ENCODE data around the gene CUX1. TPM values are rescaled to one million over a fixed set of nuclear protein-coding genes. Genes with fewer than 3 reads are reported as not detected.
"Not testable (repeated sequence)": the region's sequence is repeated elsewhere in the genome, so short reads cannot be mapped to it uniquely, and the experiment has no call there.

The CUX1 gene
- total RNA-seq, 4 donors from 2014 or later: 40.8 to 62.1 (median 43.8) TPM

GRCh38 chr7:101921061-101921460 lies 103.6 kb downstream of the CUX1 start:
- no peak for DNase-seq (ENCODE audit: low spot score in 2 of 2)
- WGBS, 2 donors: 94 to 98% methylated on average over 11 of the region's 11 CpGs
- intact Hi-C loops (cut with DNase I; ENCODE audit: low total_unique reads): no loop called here
- TF ChIP-seq POLR2A (IDR thresholded peaks at IDR 0.05) (no peak), CTCF (IDR thresholded peaks at IDR 0.05) (no peak)
- H3K4me3 ChIP-seq (ENCODE audit: low read depth, poor library complexity, severe bottlenecking): no peak overlapping the region

GRCh38 chr7:101921546-101922489 lies 104.4 kb downstream of the CUX1 start:
- H3K4me3 ChIP-seq (ENCODE audit: low read depth, poor library complexity, severe bottlenecking); intact Hi-C loops (cut with DNase I; ENCODE audit: low total_unique reads); DNase-seq (ENCODE audit: low spot score in 2 of 2): not testable (repeated sequence)
- 96% methylated on average over 14 of the region's 14 CpGs for WGBS, 2 donors

GRCh38 chr7:101922631-101923601 lies 105.5 kb downstream of the CUX1 start:
- intact Hi-C loops (cut with DNase I; ENCODE audit: low total_unique reads): no loop called here
- TF ChIP-seq CTCF (IDR thresholded peaks at IDR 0.05) (no peak), POLR2A (IDR thresholded peaks at IDR 0.05) (no peak)
- WGBS, 2 donors: 92 to 95% methylated on average over 24 of the region's 24 CpGs
- no peak for DNase-seq (ENCODE audit: low spot score in 2 of 2)
- no peak overlapping the region for H3K4me3 ChIP-seq (ENCODE audit: low read depth, poor library complexity, severe bottlenecking)

- no peak for TF ChIP-seq CTCF (IDR thresholded peaks at IDR 0.05)
- TF ChIP-seq POLR2A (IDR thresholded peaks at IDR 0.05): no peak
- 89 to 92% methylated on average over 11 of the region's 11 CpGs for WGBS, 2 donors
- intact Hi-C loops (cut with DNase I; ENCODE audit: low total_unique reads): no loop called here
- no peak for DNase-seq (ENCODE audit: low spot score in 2 of 2)
- H3K4me3 ChIP-seq (ENCODE audit: low read depth, poor library complexity, severe bottlenecking): no peak overlapping the region
Measured at GRCh38 chr7:101923602-101923985, 106.2 kb downstream of the CUX1 start.

GRCh38 chr7:101924171-101924570 lies 106.7 kb downstream of the CUX1 start:
- TF ChIP-seq CTCF (IDR thresholded peaks at IDR 0.05): no peak
- no peak for TF ChIP-seq POLR2A (IDR thresholded peaks at IDR 0.05)
- intact Hi-C loops (cut with DNase I; ENCODE audit: low total_unique reads): no loop called here
- H3K4me3 ChIP-seq (ENCODE audit: low read depth, poor library complexity, severe bottlenecking): no peak overlapping the region
- 67 to 70% methylated on average over 9 of the region's 9 CpGs for WGBS, 2 donors
- DNase-seq (ENCODE audit: low spot score in 2 of 2): no peak

- no peak for DNase-seq (ENCODE audit: low spot score in 2 of 2)
- intact Hi-C loops (cut with DNase I; ENCODE audit: low total_unique reads): loop anchor here (5.0 kb wide), 1 partner anchor 739 kb away; no protein-coding TSS in a partner anchor
- TF ChIP-seq CTCF (IDR thresholded peaks at IDR 0.05) (no peak), POLR2A (IDR thresholded peaks at IDR 0.05) (no peak)
- 87 to 97% methylated on average over 3 of the region's 3 CpGs for WGBS, 2 donors
- H3K4me3 ChIP-seq (ENCODE audit: low read depth, poor library complexity, severe bottlenecking): no peak overlapping the region
Measured at GRCh38 chr7:101926265-101926664, 108.8 kb downstream of the CUX1 start.

All from lower leg skin (tissue), 4 donors.